Bone marrow (tissue), 2 donors: ENCODE measurements around the gene SLC1A3.

Experiments
- DNase-seq, 2 donors: peaks; one replicate each; lab custom pipeline; 2025; lab: John Stamatoyannopoulos, UW

SLC1A3 gene

GRCh38 chr5:36717131-36717695 is 110.8 kb downstream of the SLC1A3 start:
- no peak for DNase-seq

- no peak for DNase-seq
Observed at GRCh38 chr5:36719282-36719681, 112.9 kb downstream of the SLC1A3 start.

GRCh38 chr5:36720688-36721087 is 114.3 kb downstream of the SLC1A3 start:
- DNase-seq = no peak

- no peak for DNase-seq
Observed at GRCh38 chr5:36721664-36722235, 115.3 kb downstream of the SLC1A3 start.

GRCh38 chr5:36722900-36723299 is 116.5 kb downstream of the SLC1A3 start:
- DNase-seq = peak in 1 of 2 donors; percentile 2

- peak in 1 of 2 donors; percentile 0 for DNase-seq
Observed at GRCh38 chr5:36723912-36724311, 117.5 kb downstream of the SLC1A3 start.

- peak; percentile 57 to 91 for DNase-seq
Observed at GRCh38 chr5:36724467-36725332, 118.3 kb downstream of the SLC1A3 start.

GRCh38 chr5:36726317-36726716 is 119.9 kb downstream of the SLC1A3 start:
- no peak for DNase-seq

GRCh38 chr5:36726767-36727166 is 120.4 kb downstream of the SLC1A3 start:
- no peak for DNase-seq

GRCh38 chr5:36728697-36729543 is 122.5 kb downstream of the SLC1A3 start:
- DNase-seq = peak in 1 of 2 donors; percentile 30

- DNase-seq = no peak
Observed at GRCh38 chr5:36730537-36731216, 124.3 kb downstream of the SLC1A3 start.

- DNase-seq = no peak
Observed at GRCh38 chr5:36733183-36733582, 126.8 kb downstream of the SLC1A3 start.

GRCh38 chr5:36734422-36734821 is 128.0 kb downstream of the SLC1A3 start:
- peak in 1 of 2 donors; percentile 11 for DNase-seq

- DNase-seq = no peak
Observed at GRCh38 chr5:36735891-36736290, 129.5 kb downstream of the SLC1A3 start.
